Astrocyte of the cerebellum (primary cell): ENCODE results near the gene FXYD7.

ENCODE experiments used
- DNase-seq: peaks from one replicate; pipeline ENCODE4 v3.0.0-alpha.2; 2011; ENCODE audit warnings: low read depth
- H3K4me3 ChIP-seq: 2 replicates; pipeline ENCODE4 v1.5.1; 2011; ENCODE audit warnings: mild to moderate bottlenecking, low read depth, low read length, moderate library complexity
- CTCF ChIP-seq: IDR thresholded peaks from 2 replicates; pipeline ENCODE4 v1.5.1; 2012; ENCODE audit warnings: low read length, low read depth, moderate library complexity, mild to moderate bottlenecking; ENCODE audit errors: missing control alignments
- in situ Hi-C: cut with HindIII; loops from 2 replicates; pipeline ENCODE4 v1.10.0; 2017; ENCODE audit warnings: low sequenced_read_pairs

FXYD7 gene

GRCh38 chr19:35134601-35135242 is 8.3 kb upstream of the FXYD7 start, which contains the start of gene LGI4:
LGI4 (minus strand) TSS chr19:35135059; CDS start chr19:35134680, 379 bp downstream.
- in situ Hi-C loops = no loop called here
- TF ChIP-seq CTCF = no peak
- no peak within 1 kb of the TSS for H3K4me3 ChIP-seq
- DNase-seq = no peak

GRCh38 chr19:35135389-35135909 is 7.6 kb upstream of the FXYD7 start:
- peak; percentile 91 for TF ChIP-seq CTCF
- H3K4me3 ChIP-seq = no peak overlapping the region
- in situ Hi-C loops = no loop called here
- DNase-seq = peak; percentile 22

DNA sequence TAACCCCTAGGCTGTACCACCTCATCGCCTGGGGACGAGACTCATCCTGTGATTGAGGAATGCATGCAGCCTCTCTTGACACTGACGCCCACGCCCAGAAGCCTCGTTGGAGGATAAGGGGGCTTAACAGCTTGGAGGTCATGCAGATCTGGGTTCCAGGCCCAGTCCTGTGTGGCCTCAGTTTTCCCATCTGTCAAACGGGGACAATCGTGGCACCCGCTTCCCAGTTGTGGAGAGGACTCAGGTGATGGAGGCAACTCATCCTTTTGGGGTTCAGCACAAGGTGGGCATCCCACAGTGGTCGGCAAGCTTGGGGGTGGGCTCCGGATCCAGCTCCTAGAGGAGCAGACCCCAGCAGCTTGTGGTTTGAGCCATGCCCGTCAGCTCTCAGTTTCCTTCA is 6.8 kb upstream of the FXYD7 start:
- in situ Hi-C loops = no loop called here
- no peak for TF ChIP-seq CTCF
- DNase-seq = no peak
- H3K4me3 ChIP-seq = no peak overlapping the region

- no peak for TF ChIP-seq CTCF
- no peak for DNase-seq
- in situ Hi-C loops = no loop called here
- no peak overlapping the region for H3K4me3 ChIP-seq
Observed at GRCh38 chr19:35136977-35137702, 5.9 kb upstream of the FXYD7 start.

GRCh38 chr19:35138305-35138892 is 4.7 kb upstream of the FXYD7 start, which contains the start of gene FXYD1:
FXYD1 (plus strand) TSS chr19:35138824; CDS start chr19:35140080, 1,256 bp downstream.
- DNase-seq = no peak
- in situ Hi-C loops = no loop called here
- H3K4me3 ChIP-seq = no peak within 1 kb of the TSS
- no peak for TF ChIP-seq CTCF

- in situ Hi-C loops = no loop called here
- H3K4me3 ChIP-seq = no peak overlapping the region
- DNase-seq = no peak
- no peak for TF ChIP-seq CTCF
Observed at GRCh38 chr19:35140207-35140961, 2.7 kb upstream of the FXYD7 start.
